NT2/D1 (cell line): Measurements from ENCODE around the gene PERCC1.

Experiments
- YY1 ChIP-seq: IDR thresholded peaks from 2 replicates; pipeline ENCODE4 v1.6.1; 2011; ENCODE audit not compliant: insufficient read length, insufficient read depth
- ZNF274 ChIP-seq: IDR thresholded peaks from 2 replicates; pipeline ENCODE4 v1.6.1; 2011; ENCODE audit warnings: mild to moderate bottlenecking, low read depth, low read length

- TF ChIP-seq ZNF274, result no peak
- no peak for TF ChIP-seq YY1
These were observed 35.3 kb upstream of the PERCC1 start for GRCh38 chr16:1395444-1396031.
